GM18870 (cell line): Measurements from ENCODE around the gene BRMS1L.
"Not testable (repeated sequence)": the region's sequence is repeated elsewhere in the genome, so short reads cannot be mapped to it uniquely, and the experiment has no call there.

ENCODE experiments used
- ATAC-seq: cut with Tn5 transposase; IDR thresholded peaks from one replicate; pipeline ENCODE4 v1.9.1; 2021; ENCODE audit warnings: moderate library complexity; ENCODE audit not compliant: unreplicated experiment

Gene BRMS1L

DNA sequence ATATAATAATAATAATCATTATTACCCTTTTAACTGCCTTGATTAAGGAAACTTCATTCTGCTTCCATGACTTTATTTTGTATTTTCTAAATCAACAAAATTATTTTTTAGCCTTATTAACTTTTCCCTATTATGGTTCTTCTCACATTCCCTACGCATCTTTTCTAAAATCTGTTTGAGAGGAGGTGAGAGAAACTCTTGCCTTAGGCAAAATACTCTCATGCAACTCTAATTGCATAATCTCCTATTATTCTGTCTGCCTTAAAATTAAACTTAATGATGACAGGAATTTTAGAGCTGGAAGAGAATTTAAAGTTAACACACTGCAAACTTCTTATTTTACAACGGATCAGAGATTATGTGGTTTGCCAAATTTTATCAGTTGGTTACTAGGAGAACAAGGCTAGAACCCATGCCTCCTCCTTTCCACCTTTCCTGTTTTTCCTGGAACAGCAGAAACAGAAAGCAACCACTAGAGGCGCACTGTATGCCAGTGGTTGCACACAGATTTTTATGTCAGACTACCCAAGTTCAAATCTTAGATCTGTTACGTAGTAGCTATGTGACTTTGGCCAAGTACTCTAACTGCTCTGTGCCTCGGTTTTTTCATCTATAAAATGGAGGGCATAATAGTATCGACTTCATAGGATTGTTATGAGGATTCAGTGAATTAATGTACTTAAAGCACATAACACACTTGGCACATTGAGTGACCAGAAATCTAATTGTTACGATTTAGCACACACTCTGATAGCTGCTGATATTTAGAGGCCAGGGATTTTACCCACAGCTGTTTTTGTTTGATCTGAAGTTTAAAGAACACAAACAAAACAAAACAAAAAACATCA lies 4.3 kb upstream of the BRMS1L start:
- ATAC-seq, result no peak

DNA sequence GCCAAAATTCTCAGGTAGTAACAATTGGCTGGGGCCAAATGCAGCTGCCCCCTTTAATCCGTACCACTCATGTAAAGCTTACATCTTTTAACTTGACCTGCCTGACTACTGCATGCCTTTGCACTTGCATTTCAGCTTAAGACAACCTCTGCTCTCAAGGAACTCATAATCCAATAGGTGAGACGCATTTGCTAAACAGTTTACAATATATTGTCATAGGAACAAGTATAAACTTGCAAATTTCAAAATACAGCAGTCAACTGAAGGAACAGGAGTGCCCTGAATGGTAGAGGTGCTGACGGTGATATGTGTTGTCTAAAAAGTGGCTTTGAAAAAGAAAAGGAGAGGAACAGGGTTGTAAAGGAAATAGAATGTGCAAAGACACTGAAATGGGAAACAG lies 3.6 kb upstream of the BRMS1L start:
- ATAC-seq, result no peak

GRCh38 chr14:35824446-35825165 lies 1.5 kb upstream of the BRMS1L start:
- not testable (repeated sequence) for ATAC-seq

- ATAC-seq, result no peak
Measured at GRCh38 chr14:35825968-35826217, 245 bp upstream of the BRMS1L start.

DNA sequence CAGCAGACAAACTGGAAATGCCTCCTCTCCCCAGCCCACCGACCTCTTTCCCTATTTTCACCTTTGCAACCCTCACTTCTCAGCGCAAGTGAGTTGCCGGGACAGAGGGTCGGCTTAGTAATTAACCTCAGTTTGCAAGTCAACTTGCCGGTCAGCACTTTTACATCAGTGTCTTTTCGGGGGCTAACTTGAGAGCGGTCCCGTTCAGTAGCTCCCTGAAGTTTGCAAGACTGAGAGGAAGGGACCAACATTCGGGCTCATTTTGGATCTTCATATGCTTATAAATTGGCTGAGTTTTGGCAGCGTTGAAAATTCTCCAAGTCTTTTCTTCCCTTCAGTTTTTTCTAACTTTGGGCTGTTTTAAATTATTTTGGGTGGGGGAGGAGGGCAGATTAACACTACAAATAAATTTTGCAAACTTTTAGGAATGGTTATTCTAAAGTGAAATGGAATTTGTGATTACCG lies 846 bp downstream of the BRMS1L start:
- peak; percentile 2 for ATAC-seq

- no peak for ATAC-seq
Measured at GRCh38 chr14:35827678-35828472, 1.7 kb downstream of the BRMS1L start.

DNA sequence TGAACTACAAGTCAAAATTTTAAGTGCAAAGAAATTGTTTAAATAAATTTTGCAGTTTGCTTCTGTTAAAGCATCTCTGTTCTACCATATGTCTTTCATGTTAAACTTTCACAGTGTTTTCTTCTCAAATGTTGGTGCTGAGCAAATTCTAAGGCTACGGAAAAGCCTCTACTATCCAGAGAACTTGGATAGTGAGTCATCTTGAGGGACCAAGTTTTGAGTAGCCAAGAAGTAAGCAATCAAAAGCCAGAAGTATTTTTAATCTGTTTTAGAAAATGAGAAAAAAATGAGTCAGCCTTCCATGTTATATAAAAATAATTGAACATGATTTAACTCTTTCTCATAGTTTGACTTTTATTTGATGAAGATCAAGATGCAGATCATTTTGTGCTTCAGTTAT lies 3.3 kb downstream of the BRMS1L start:
- no peak for ATAC-seq

DNA sequence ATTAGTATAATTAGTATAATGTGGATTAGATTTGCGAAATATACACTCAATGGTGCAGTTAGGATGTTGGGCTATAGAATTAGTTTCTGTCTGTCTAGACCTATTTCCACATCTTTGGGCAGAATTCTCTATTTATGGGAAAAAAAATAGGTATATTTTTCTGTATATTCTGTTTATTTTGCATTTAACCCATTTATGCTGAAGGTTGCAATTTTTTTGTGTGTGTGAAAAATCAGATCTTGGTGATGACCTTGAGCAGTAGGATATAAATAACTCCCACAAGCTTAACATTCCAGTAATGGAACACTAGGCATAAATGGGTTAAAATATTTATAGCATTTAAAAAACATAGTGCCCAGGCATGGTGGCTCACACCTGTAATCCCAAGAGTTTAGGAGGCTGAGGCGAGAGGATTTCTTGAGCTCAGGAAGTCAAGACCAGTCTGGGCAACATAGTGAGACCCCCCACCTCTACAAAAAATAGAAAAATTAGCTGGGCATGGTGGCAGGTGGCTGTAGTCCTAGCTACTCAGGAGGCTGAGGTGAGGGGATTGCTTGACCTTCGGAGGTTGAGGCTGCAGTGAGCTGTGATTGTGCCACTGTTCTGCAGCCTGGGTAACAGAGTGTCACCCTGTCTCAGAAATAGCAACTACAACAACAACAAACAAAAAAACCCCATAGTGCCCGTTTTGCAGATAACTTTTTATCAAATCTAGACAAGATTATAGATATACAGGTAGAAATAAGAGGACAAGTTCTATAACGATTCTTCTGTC lies 9.3 kb downstream of the BRMS1L start:
- ATAC-seq, result no peak

- ATAC-seq, result not testable (repeated sequence)
Measured at GRCh38 chr14:35841704-35842103, 15.6 kb downstream of the BRMS1L start.

DNA sequence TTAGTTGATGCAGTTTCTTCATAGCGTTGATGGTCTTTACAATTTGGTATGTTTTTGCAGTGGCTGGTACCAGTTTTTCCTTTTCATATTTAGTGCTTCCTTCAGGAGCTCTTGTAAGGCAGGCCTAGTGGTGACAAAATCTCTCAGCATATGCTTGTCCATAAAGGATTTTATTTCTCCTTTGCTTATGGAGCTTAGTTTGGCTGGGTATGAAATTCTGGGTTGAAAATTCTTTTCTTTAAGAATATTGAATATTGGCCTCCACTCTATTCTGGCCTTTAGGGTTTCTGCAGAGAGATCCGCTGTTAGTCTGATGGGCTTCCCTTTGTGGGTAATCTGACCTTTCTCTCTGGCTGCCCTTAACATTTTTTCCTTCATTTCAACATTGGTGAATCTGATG lies 16.1 kb downstream of the BRMS1L start:
- not testable (repeated sequence) for ATAC-seq

DNA sequence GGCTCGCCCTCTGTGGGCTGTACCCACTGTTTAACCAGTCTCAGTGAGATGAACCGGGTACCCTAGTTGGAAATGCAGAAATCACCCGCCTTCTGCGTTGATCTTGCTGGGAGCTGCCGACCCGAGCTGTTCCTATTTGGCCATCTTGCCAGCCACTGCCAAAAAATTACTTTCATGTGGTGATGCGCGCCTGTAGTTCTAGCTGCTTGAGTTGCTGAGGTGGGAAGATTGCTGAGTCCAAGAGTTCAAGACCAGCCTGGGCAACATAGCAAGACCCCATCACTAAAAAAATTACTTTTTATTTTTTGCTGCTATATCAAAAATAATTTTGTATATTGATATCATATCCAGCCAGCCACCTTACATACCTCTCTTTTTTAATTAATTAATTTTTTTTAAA lies 18.4 kb downstream of the BRMS1L start:
- no peak for ATAC-seq

- ATAC-seq, result no peak
Measured at GRCh38 chr14:35847636-35848035, 21.5 kb downstream of the BRMS1L start.

GRCh38 chr14:35849122-35849521 lies 23.0 kb downstream of the BRMS1L start:
- no peak for ATAC-seq

- no peak for ATAC-seq
Measured at GRCh38 chr14:35851823-35852222, 25.7 kb downstream of the BRMS1L start.

DNA sequence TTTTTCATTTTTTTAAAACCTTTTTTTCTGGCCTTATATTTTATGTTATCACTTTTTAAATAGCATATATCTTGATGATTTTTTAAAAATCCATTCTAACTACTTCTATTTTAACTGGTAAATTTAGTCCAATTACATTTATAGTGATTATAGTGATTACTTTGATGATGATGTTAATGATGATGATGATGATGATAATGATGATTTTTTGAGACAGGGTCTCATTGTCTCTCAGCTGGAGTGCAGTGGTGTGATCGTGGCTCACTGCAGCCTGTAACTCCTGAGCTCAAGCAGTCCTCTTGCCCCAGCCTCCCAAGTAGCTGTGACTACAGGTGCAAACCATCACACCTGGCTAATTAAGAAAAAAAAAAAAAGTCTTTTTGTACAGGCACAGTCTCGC lies 27.1 kb downstream of the BRMS1L start:
- ATAC-seq, result no peak

DNA sequence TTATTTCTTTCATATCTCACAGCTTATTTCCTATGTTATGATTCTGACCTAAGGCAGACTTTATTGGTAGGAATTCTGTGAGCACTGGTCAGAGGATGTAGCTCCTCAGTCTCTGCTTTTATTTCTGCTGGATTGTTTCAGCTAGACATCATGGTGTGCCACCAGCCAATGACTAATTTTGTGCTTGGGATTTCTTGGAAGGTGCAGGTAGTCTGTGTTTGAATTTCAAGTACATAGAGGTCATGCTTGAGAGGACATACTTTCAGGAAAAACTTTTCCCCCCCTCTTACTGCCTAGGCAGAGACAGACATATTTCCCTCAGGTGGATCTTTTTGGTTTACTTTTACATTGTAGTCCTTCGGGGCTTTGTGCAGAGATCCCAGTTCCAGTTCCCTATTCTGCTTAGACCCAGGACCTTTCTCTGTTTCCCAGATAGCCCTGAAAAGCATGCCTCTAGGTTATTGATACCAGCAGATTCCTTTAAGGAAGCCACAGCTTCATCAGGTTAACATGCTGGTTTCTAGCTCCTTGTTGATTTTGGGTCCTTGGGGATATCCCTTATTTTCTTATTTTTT lies 28.6 kb downstream of the BRMS1L start:
- no peak for ATAC-seq

- ATAC-seq, result peak; percentile 96
Measured at GRCh38 chr14:35855876-35856481, 29.8 kb downstream of the BRMS1L start.

- ATAC-seq, result no peak
Measured at GRCh38 chr14:35858521-35859209, 32.5 kb downstream of the BRMS1L start.

- ATAC-seq, result peak; percentile 77
Measured at GRCh38 chr14:35861204-35861868, 35.2 kb downstream of the BRMS1L start.
